H9 (cell line): ENCODE results near the gene SLCO3A1. TPM values are rescaled to one million over a fixed set of nuclear protein-coding genes. Genes with fewer than 3 reads are reported as not detected.

ENCODE experiments used
- DNase-seq: peaks from one replicate; pipeline ENCODE4 v3.0.0-alpha.2; 2017
- H2AFZ ChIP-seq: one replicate; pipeline ENCODE4 v1.6.1; 2013; ENCODE audit warnings: mild to moderate bottlenecking, low read length, control low read depth, moderate library complexity
- H2AK5ac ChIP-seq: 2 replicates; pipeline ENCODE4 v1.6.1; 2013; ENCODE audit warnings: low read length, control low read depth, mixed read lengths; ENCODE audit not compliant: insufficient read length
- H2BK120ac ChIP-seq: one replicate; pipeline ENCODE4 v1.6.1; 2013; ENCODE audit warnings: low read depth, mild to moderate bottlenecking, low read length, control low read depth, inconsistent platforms; ENCODE audit not compliant: poor library complexity, severe bottlenecking
- H2BK12ac ChIP-seq: 2 replicates; pipeline ENCODE4 v1.6.1; 2013; ENCODE audit warnings: low read length, control low read depth, mixed read lengths, low read depth; ENCODE audit not compliant: insufficient read length
- H2BK15ac ChIP-seq: 2 replicates; pipeline ENCODE4 v1.6.1; 2013; ENCODE audit warnings: low read depth, low read length, control low read depth
- H2BK20ac ChIP-seq: one replicate; pipeline ENCODE4 v1.6.1; 2013; ENCODE audit warnings: low read depth, mild to moderate bottlenecking, low read length, control low read depth, inconsistent platforms; ENCODE audit not compliant: poor library complexity, severe bottlenecking
- H2BK5ac ChIP-seq: 2 replicates; pipeline ENCODE4 v1.6.1; 2013; ENCODE audit warnings: low read length, control low read depth, mixed read lengths; ENCODE audit not compliant: insufficient read length
- H3K14ac ChIP-seq: 2 replicates; pipeline ENCODE4 v1.6.1; 2013; ENCODE audit warnings: low read length, control low read depth; ENCODE audit not compliant: insufficient read depth
- H3K18ac ChIP-seq: 2 replicates; pipeline ENCODE4 v1.6.1; 2013; ENCODE audit warnings: low read depth, mild to moderate bottlenecking, mixed read lengths, low read length, control low read depth; ENCODE audit not compliant: insufficient read length
- H3K23ac ChIP-seq: 2 replicates; pipeline ENCODE4 v1.6.1; 2013; ENCODE audit warnings: low read length, control low read depth, mixed read lengths, low read depth; ENCODE audit not compliant: insufficient read length
- H3K23me2 ChIP-seq: 2 replicates; pipeline ENCODE4 v1.6.1; 2013; ENCODE audit warnings: low read depth, mild to moderate bottlenecking, mixed read lengths, low read length, control low read depth; ENCODE audit not compliant: insufficient read length, poor library complexity, severe bottlenecking
- H3K27ac ChIP-seq: 2 replicates; pipeline ENCODE4 v1.5.1; 2013; ENCODE audit warnings: low read length, control low read depth, mixed read lengths, low read depth; ENCODE audit not compliant: insufficient read length
- H3K27me3 ChIP-seq: 2 replicates; pipeline ENCODE4 v1.6.1; 2013; ENCODE audit warnings: low read length, control low read depth, inconsistent platforms; ENCODE audit not compliant: insufficient read depth
- H3K4ac ChIP-seq: 2 replicates; pipeline ENCODE4 v1.6.1; 2013; ENCODE audit warnings: low read depth, mild to moderate bottlenecking, control low read depth, inconsistent platforms, low read length, moderate library complexity
- H3K4me1 ChIP-seq: 2 replicates; pipeline ENCODE4 v1.6.1; 2013; ENCODE audit warnings: low read length, control low read depth, inconsistent platforms; ENCODE audit not compliant: insufficient read depth
- H3K4me2 ChIP-seq: 2 replicates; pipeline ENCODE4 v1.6.1; 2013; ENCODE audit warnings: low read length, control low read depth, mixed read lengths; ENCODE audit not compliant: insufficient read length, insufficient read depth
- H3K56ac ChIP-seq: 2 replicates; pipeline ENCODE4 v1.6.1; 2013; ENCODE audit warnings: low read depth, mild to moderate bottlenecking, mixed read lengths, low read length, control low read depth; ENCODE audit not compliant: insufficient read length
- H3K79me1 ChIP-seq: 2 replicates; pipeline ENCODE4 v1.6.1; 2013; ENCODE audit warnings: low read depth, mild to moderate bottlenecking, moderate library complexity, low read length, control low read depth, inconsistent platforms; ENCODE audit not compliant: insufficient read depth, poor library complexity, severe bottlenecking
- H3K79me2 ChIP-seq: 2 replicates; pipeline ENCODE4 v1.6.1; 2013; ENCODE audit warnings: low read length, control low read depth, inconsistent platforms; ENCODE audit not compliant: insufficient read depth
- H3K9ac ChIP-seq: 2 replicates; pipeline ENCODE4 v1.6.1; 2013; ENCODE audit warnings: low read length, control low read depth, mixed read lengths; ENCODE audit not compliant: insufficient read length; ENCODE audit errors: extremely low read depth
- H3K9me3 ChIP-seq: one replicate; pipeline ENCODE4 v1.6.1; 2013; ENCODE audit warnings: low read depth, low read length, inconsistent platforms; ENCODE audit not compliant: control insufficient read depth
- H3T11ph ChIP-seq: one replicate; pipeline ENCODE4 v1.6.1; 2013; ENCODE audit warnings: mild to moderate bottlenecking, low read length, control low read depth, inconsistent platforms
- H4K20me1 ChIP-seq: one replicate; pipeline ENCODE4 v1.6.1; 2013; ENCODE audit not compliant: control insufficient read depth, insufficient read length, insufficient read depth
- H4K5ac ChIP-seq: 2 replicates; pipeline ENCODE4 v1.6.1; 2013; ENCODE audit warnings: low read depth, mild to moderate bottlenecking, mixed read lengths, low read length, control low read depth; ENCODE audit not compliant: insufficient read length
- H4K8ac ChIP-seq: replicated peaks from 2 replicates; pipeline ENCODE4 v1.6.1; 2013; ENCODE audit warnings: low read length, control low read depth, mixed read lengths, low read depth; ENCODE audit not compliant: insufficient read length
- H4K91ac ChIP-seq: 2 replicates; pipeline ENCODE4 v1.6.1; 2013; ENCODE audit warnings: low read depth, mild to moderate bottlenecking, moderate library complexity, mixed read lengths, low read length, control low read depth; ENCODE audit not compliant: insufficient read length
- H3K27ac Mint-ChIP-seq, 3 experiments: 2 replicates in 2 of 3; 3 replicates in 1 of 3; pipeline ENCODE4 v1.8.0; 2020 to 2021; ENCODE audit warnings: mixed read lengths in 3 of 3, mild to moderate bottlenecking in 1 of 3, moderate library complexity in 1 of 3
- H3K27me3 Mint-ChIP-seq: 2 replicates; pipeline ENCODE4 v1.8.0; 2021; ENCODE audit warnings: low read depth, mild to moderate bottlenecking, moderate library complexity, mixed read lengths
- H3K36me3 Mint-ChIP-seq, 3 experiments: 2 replicates in 2 of 3; 3 replicates in 1 of 3; pipeline ENCODE4 v1.8.0; 2020 to 2021; ENCODE audit warnings: low read depth in 3 of 3, mixed read lengths in 3 of 3; ENCODE audit not compliant: insufficient read depth in 1 of 3
- H3K4me1 Mint-ChIP-seq, 2 experiments: 2 replicates each; pipeline ENCODE4 v1.8.0; 2020; ENCODE audit warnings: mixed read lengths in 2 of 2
- H3K4me3 Mint-ChIP-seq, 2 experiments: 2 replicates in 1 of 2; 3 replicates in 1 of 2; pipeline ENCODE4 v1.8.0; 2020 to 2021; ENCODE audit warnings: mild to moderate bottlenecking in 2 of 2, mixed read lengths in 2 of 2, moderate library complexity in 1 of 2
- H3K9me3 Mint-ChIP-seq, 2 experiments: 2 replicates in 1 of 2; 3 replicates in 1 of 2; pipeline ENCODE4 v1.8.0; 2020; ENCODE audit warnings: mild to moderate bottlenecking in 2 of 2, mixed read lengths in 2 of 2, moderate library complexity in 1 of 2
- CTCF ChIP-seq: fragments of 200-600 bp; sonication (generic); conservative IDR thresholded peaks from 3 replicates; pipeline ENCODE4 v1.8.0; 2021; ENCODE audit warnings: antibody characterized with exemption, mild to moderate bottlenecking
- WGBS: extraction: QIAGEN DNeasy Blood & Tissue Kit; methylation state at CpG from one replicate; pipeline ENCODE4 v1.1.7; 2013; ENCODE audit warnings: missing lambda C conversion rate, low lambda C conversion rate, mixed read lengths; ENCODE audit not compliant: insufficient read length; ENCODE audit errors: extremely low coverage; 5-methylcytosine and 5-hydroxymethylcytosine counted together
- total RNA-seq: library from RNA; stranded (reverse); gene quantifications from 2 replicates; pipeline ENCODE4 v1.2.1, GENCODE V29; 2021

Gene SLCO3A1
- total RNA-seq, 1 experiment from 2014 or later = 9.4 TPM

DNA sequence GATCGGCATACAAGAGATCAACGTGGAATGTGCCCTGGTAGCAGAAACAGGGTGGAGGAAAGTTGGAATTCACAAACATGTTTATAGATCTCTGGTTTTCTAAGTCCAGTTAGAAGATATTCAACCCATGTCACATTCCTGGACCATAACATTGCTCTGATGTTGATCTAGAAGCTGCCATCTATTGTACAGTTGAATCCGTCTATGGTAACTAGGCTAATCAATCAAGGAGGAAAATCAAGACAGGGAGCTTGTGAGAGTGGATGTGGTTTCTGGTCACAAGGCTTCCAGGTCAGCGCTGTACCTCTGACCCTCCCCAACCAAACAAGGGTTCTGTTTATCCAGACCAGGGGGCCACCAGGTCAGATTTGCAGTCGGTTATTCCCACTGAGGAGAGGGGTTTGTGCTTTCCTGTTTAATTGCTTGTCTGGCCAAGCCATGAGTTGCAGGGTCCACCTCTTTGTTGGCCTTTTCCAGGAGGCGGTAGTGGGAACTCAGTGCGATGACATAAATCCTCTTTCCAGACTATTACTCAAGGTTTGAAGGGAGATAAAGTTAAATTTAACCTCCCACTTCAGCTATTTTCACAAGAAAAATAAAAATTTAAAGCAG, 130.3 kb downstream of the SLCO3A1 start:
- Histone ChIP-seq H3K4me1 (no peaks in the 10 kb centered on the region), H3K79me2 (no peaks in the 10 kb centered on the region; the same call in 1 of the 2 replicates), H2BK15ac (no peak overlapping the region), H3K56ac (no peak overlapping the region), H2BK120ac (no peak overlapping the region), H4K5ac (no peak overlapping the region), H4K20me1 (no peaks in the 10 kb centered on the region), H3K9me3 (no peaks in the 10 kb centered on the region), H3K14ac (no peak overlapping the region), H3K18ac (no peak overlapping the region), H2AK5ac (no peak overlapping the region), H3K27ac (no peak overlapping the region), H2BK20ac (no peak overlapping the region), H3K23me2 (no peaks in the 10 kb centered on the region), H4K91ac (no peak overlapping the region), H3K23ac (no peak overlapping the region), H2BK12ac (no peak overlapping the region), H3T11ph (no peak overlapping the region), H3K9ac (no peak overlapping the region), H3K4ac (no peak overlapping the region), H3K79me1 (no peaks in the 10 kb centered on the region), H2AFZ (no peak overlapping the region), H2BK5ac (no peak overlapping the region), H4K8ac (no peak overlapping the region), H3K4me2 (no peak overlapping the region), H3K27me3 (no peaks in the 10 kb centered on the region)
- Mint-ChIP-seq H3K36me3 (no peaks in the 10 kb centered on the region; a peak in 1 of 7 replicates), H3K9me3 (no peaks in the 10 kb centered on the region), H3K27ac (no peak overlapping the region), H3K4me3 (no peak overlapping the region), H3K27me3 (no peaks in the 10 kb centered on the region; the same call in 1 of the 2 replicates), H3K4me1 (peaks cover 3 to 7% of the 10 kb centered on the region in 2 experiments; a peak in 2 of 4 replicates)
- no peak for TF ChIP-seq CTCF
- no peak for DNase-seq
- WGBS = no CpG with 5 or more reads among the region's 7 CpGs
